B cell (primary cell): Measurements from ENCODE around the gene ZBTB44.

Experiments
- CTCF ChIP-seq: fragments of 200-600 bp; IDR thresholded peaks from one replicate; pipeline ENCODE4 v1.8.0; 2022; ENCODE audit warnings: antibody characterized with exemption, mild to moderate bottlenecking
- EZH2 ChIP-seq: IDR thresholded peaks from 2 replicates; pipeline ENCODE4 v1.6.1; 2012; ENCODE audit warnings: borderline replicate concordance, low read depth, mild to moderate bottlenecking, moderate library complexity, low read length; ENCODE audit not compliant: insufficient read depth, poor library complexity, severe bottlenecking

- TF ChIP-seq CTCF (no peak), EZH2 (no peak)
Measured at GRCh38 chr11:130218501-130219070, 96.1 kb downstream of the ZBTB44 start.
